Ovary (tissue), 3 donors: Measurements from ENCODE around the gene NABP1.

ENCODE experiments used
- CTCF ChIP-seq, 3 donors: fragments of 450-650 bp in 2 of 3; fragments of 200-600 bp in 1 of 3; IDR thresholded peaks; one replicate each; pipeline versions ENCODE4 v1.5.1 to v1.8.0; 2016 to 2022; ENCODE audit warnings: antibody characterized with exemption in 3 of 3, mild to moderate bottlenecking in 1 of 3
- POLR2A ChIP-seq: fragments of 450-650 bp; IDR thresholded peaks from one replicate; pipeline ENCODE4 v1.6.1; 2017; ENCODE audit warnings: antibody characterized with exemption, mild to moderate bottlenecking, moderate library complexity
- donor health status: DM: no; HTN: no; CAD: no.

GRCh38 chr2:191675807-191676721 lies 1.9 kb upstream of the NABP1 start:
- TF ChIP-seq CTCF (IDR thresholded peaks at IDR 0.05) (no peak), POLR2A (no peak)
